ENCODE measurements around the gene CD55.

CD55 gene

GRCh38 chr1:207398986-207399385 lies 77.5 kb downstream of the CD55 start:
- ChIA-PET POLR2A (no interaction called here), CTCF (interaction anchor here (0.8 to 1.1 kb wide), 3 partner anchors 139 to 349 kb away, joined by 3 read pairs; no protein-coding TSS in a partner anchor)
- H3K4me3 ChIP-seq (ENCODE audit: low read depth, low read length), result no peak overlapping the region
- no peak for TF ChIP-seq CTCF (IDR thresholded peaks at IDR 0.05; ENCODE audit: insufficient read depth, low read length, missing control alignments)
- DNase-seq (ENCODE audit: low read depth, low spot score), result no peak

DNA sequence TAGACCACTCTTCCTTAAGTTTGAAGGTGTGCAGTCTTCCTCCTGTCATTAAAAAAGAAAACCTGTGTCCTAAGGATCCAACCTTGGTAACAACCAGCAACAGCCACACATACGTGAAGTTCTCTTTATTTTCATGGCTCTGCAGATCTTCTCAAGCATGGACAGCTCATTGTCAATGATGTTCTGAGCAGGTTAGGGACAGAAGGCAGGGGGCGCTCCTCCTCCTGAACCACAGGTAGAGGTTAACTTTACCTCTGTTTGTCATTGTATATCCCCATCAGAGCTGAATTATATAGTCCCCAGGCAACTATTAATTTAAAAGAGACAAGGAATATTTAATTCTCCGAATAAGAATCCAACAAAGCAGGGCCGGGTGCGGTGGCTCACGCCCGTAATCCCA lies 80.1 kb downstream of the CD55 start:
- no peak for DNase-seq (ENCODE audit: low read depth, low spot score)
- ChIA-PET CTCF (interaction anchor here (0.8 to 2.5 kb wide), 6 partner anchors 98 to 323 kb away, joined by 3 to 25 read pairs (median 4); partner anchors contain the start of gene C4BPA), POLR2A (no interaction called here)
- H3K4me3 ChIP-seq (ENCODE audit: low read depth, low read length), result no peak overlapping the region
- TF ChIP-seq CTCF (IDR thresholded peaks at IDR 0.05; ENCODE audit: insufficient read depth, low read length, missing control alignments), result no peak

DNA sequence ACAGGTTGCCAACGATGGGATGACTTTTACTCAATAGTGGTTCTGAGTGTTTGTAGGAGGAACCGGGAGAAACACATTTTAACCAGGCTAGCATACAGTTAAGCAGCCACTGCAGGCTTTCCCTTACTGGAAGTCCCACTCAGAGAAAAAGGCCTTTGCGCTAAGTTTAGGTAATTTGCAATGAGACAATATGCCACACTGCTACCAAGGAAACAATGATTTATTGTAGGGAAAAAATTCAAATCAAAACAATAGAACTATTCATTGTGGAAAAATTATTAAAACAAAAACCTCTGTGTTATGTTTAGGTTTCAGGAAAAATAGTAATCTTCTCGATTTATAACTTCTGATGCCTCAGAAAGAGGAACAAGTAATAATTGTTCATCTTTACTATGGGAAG lies 81.3 kb downstream of the CD55 start:
- no peak for DNase-seq (ENCODE audit: low read depth, low spot score)
- no peak for TF ChIP-seq CTCF (IDR thresholded peaks at IDR 0.05; ENCODE audit: insufficient read depth, low read length, missing control alignments)
- ChIA-PET POLR2A (no interaction called here), CTCF (interaction anchor here (1.1 to 2.5 kb wide), 2 partner anchors 318 to 324 kb away, joined by 3 to 25 read pairs; no protein-coding TSS in a partner anchor)
- H3K4me3 ChIP-seq (ENCODE audit: low read depth, low read length), result no peak overlapping the region

GRCh38 chr1:207404849-207405525 lies 83.5 kb downstream of the CD55 start:
- POLR2A ChIA-PET, result interaction anchor here (0.7 kb wide), 1 partner anchor 8 kb away, joined by 3 read pairs; no protein-coding TSS in a partner anchor
- peak; percentile 28 for DNase-seq (ENCODE audit: low read depth, low spot score)
- H3K4me3 ChIP-seq (ENCODE audit: low read depth, low read length), result no peak overlapping the region
- peak; percentile 70 for TF ChIP-seq CTCF (IDR thresholded peaks at IDR 0.05; ENCODE audit: insufficient read depth, low read length, missing control alignments)
- CTCF ChIA-PET, result interaction anchor here (0.6 to 6.1 kb wide), 45 partner anchors 8 to 422 kb away, joined by 3 to 91 read pairs (median 4); partner anchors contain the start of genes C4BPB, CD55 and PFKFB2

DNA sequence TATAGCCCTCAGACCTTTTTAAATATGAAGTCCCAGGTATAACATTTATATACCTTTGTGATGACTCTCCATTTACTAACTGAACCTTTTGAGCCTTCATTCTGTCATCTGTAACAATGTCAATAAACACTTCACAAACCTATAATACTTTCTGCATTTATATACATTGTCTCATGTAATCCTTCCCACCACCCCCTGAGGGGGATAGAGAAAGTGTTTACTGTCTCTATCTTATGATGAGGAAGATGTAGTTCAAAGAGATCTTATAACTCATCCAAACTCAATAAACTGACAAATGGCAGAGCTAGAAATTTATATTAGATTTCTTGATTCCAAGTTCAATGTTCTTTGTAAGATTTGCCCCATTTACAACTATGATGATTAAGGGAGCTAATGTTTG lies 84.3 kb downstream of the CD55 start:
- TF ChIP-seq CTCF (IDR thresholded peaks at IDR 0.05; ENCODE audit: insufficient read depth, low read length, missing control alignments), result no peak
- CTCF ChIA-PET, result interaction anchor here (1.0 to 6.1 kb wide), 26 partner anchors 7 to 400 kb away, joined by 3 to 91 read pairs (median 5); partner anchors contain the start of genes C4BPB, CD55 and PFKFB2
- POLR2A ChIA-PET, result no interaction called here
- H3K4me3 ChIP-seq (ENCODE audit: low read depth, low read length), result no peak overlapping the region
- no peak for DNase-seq (ENCODE audit: low read depth, low spot score)

DNA sequence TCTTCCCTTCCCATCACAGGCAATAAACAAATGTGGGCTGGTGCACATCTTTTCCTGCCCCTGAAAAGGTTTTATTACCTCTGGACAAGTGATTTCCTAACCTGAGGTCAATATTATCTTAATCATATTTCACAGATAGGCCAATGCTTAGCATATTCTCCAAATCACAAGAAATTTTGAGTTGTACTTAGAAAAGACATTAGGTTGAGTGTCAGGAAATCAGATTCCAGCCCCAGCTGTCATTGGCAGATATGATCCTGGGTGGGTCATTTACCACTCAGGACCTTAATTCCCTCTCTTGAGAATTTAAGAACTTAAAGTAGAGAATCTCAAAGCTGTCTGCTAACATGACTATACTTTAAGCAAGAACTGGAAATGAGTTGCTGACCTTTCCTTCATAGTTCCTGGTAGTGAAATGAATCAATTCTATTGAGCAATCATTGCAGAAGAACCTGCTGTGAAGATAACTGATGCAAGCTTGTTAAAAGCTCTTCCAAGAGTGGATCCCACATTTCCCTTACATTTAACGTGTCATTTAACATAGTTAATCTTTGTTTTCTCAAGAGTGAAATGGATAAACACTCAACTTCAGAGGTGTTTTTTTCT lies 86.3 kb downstream of the CD55 start:
- no peak for TF ChIP-seq CTCF (IDR thresholded peaks at IDR 0.05; ENCODE audit: insufficient read depth, low read length, missing control alignments)
- ChIA-PET CTCF (interaction anchor here (1.2 to 6.1 kb wide), 3 partner anchors 11 to 323 kb away, joined by 7 to 91 read pairs (median 12); no protein-coding TSS in a partner anchor), POLR2A (no interaction called here)
- DNase-seq (ENCODE audit: low read depth, low spot score), result no peak
- no peak overlapping the region for H3K4me3 ChIP-seq (ENCODE audit: low read depth, low read length)

Measured in AG04449 (cell line).